Tibial nerve (tissue), 4 donors: ENCODE data around the gene EMC9. TPM values are rescaled to one million over a fixed set of nuclear protein-coding genes. Genes with fewer than 3 reads are reported as not detected.

Source experiments
- DNase-seq, 2 donors: peaks; one replicate each; pipeline ENCODE4 v3.0.0-alpha.2; 2019; ENCODE audit warnings: low spot score in 2 of 2
- H3K27ac ChIP-seq, 4 donors: fragments of 200-600 bp; sonication (generic) in 3 of 4; one replicate each; pipeline ENCODE4 v1.5.1; 2017 to 2019; ENCODE audit warnings: mild to moderate bottlenecking in 1 of 4
- H3K27me3 ChIP-seq, 2 donors: fragments of 200-600 bp; sonication (generic) in 1 of 2; one replicate each; pipeline versions ENCODE4 v1.5.1 to v1.6.0; 2017 to 2019
- H3K36me3 ChIP-seq, 3 donors: fragments of 200-600 bp; sonication (generic); one replicate each; pipeline ENCODE4 v1.5.1; 2018 to 2019
- H3K4me1 ChIP-seq, 4 donors: fragments of 200-600 bp; sonication (generic) in 3 of 4; one replicate each; pipeline ENCODE4 v1.5.1; 2017 to 2019
- H3K4me3 ChIP-seq, 4 donors: fragments of 200-600 bp; sonication (generic) in 3 of 4; one replicate each; pipeline ENCODE4 v1.5.1; 2017 to 2019; ENCODE audit warnings: mild to moderate bottlenecking in 1 of 4, moderate library complexity in 1 of 4
- H3K9me3 ChIP-seq, 4 donors: fragments of 200-600 bp; sonication (generic) in 3 of 4; one replicate each; pipeline ENCODE4 v1.5.1; 2017 to 2019
- CTCF ChIP-seq, 5 experiments: fragments of 200-600 bp in 3 of 5; fragments of 450-650 bp in 2 of 5; sonication (generic) in 3 of 5; IDR thresholded peaks; one replicate each; pipeline ENCODE4 v1.5.1; 2016 to 2019; ENCODE audit warnings: antibody characterized with exemption in 5 of 5, mild to moderate bottlenecking in 3 of 5, moderate library complexity in 2 of 5
- EP300 ChIP-seq, 2 donors: sonication (generic); formaldehyde crosslinking; IDR thresholded peaks; one replicate each; pipeline ENCODE4 v1.6.1; 2017; ENCODE audit warnings: antibody characterized with exemption in 2 of 2, mild to moderate bottlenecking in 1 of 2
- POLR2A ChIP-seq, 2 donors: fragments of 450-650 bp; IDR thresholded peaks; one replicate each; pipeline ENCODE4 v1.6.1; 2017; ENCODE audit warnings: antibody characterized with exemption in 2 of 2, mild to moderate bottlenecking in 2 of 2, moderate library complexity in 2 of 2
- WGBS, 2 donors: methylation state at CpG; one replicate each; pipeline ENCODE4 v1.1.5; 2018; 5-methylcytosine and 5-hydroxymethylcytosine counted together
- total RNA-seq, 4 donors: library from RNA; depleted of rRNA; stranded (reverse); fragments of >200 nt; gene quantifications; one replicate each; pipeline ENCODE4 v1.1.0, GENCODE V29; 2016

Gene EMC9
- total RNA-seq, 4 donors from 2014 or later: 9.2 to 22.7 (median 14.4) TPM

DNA sequence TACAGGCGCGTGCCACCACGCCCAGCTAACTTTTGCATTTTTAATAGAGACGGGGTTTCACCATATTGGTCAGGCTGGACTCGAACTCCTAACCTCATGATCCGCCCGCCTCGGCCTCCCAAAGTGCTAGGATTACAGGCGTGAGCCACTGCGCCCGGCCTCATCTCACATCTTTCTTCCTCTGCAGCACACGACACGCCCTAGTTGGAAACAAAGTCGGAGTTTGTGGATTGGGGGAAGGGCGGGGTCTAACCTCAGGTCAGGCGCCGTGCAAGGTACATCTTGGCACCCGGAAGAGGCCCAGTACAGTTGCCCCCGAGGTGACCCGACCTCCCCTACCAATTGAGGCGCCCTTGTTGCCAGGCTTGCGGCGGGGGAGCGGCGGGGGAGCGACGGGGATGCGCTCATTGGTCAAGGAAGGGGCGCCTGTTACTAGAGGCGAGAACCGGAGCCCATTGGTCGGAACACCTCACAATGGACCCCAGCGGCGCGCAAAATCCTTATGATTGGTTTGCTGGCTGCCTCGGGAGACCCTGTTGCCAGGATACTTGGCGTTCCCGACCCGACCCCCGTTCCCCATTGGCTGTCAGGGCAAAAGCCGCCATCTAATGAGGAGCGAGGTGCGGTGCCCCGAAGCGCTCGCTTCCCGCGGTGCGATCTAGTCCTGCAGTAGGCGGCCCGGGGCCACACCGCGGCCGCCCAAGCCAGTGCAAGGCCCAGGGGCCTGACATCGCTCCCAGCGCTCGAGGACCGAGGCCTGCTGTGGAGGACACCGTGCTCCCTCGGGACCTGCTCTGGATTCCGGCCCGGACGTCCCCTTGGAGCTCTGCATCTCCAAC lies 30.2 kb upstream of the EMC9 start, which contains the start of gene REC8:
REC8 (plus strand) TSS at position 659 of the 839 bp plus-strand sequence. CDS start 473 bp downstream, outside the sequence.
- H3K4me3 ChIP-seq: peak within 1 kb of the TSS; percentile 38 to 48 (median 46)
- 8 to 14% methylated on average over 54 to 63 of the region's 63 CpGs for WGBS, 2 donors
- peak; percentile 61 to 63 for DNase-seq
- peaks cover 0 to 69% (median 0%) of the 10 kb centered on the region in 3 donors for H3K36me3 ChIP-seq
- TF ChIP-seq CTCF (IDR thresholded peaks at IDR 0.05): peak in 1 of 5 experiments; percentile 12
- TF ChIP-seq EP300 (IDR thresholded peaks at IDR 0.05): peak in 1 of 2 donors; percentile 17
- TF ChIP-seq POLR2A (IDR thresholded peaks at IDR 0.05): no peak
- H3K27me3 ChIP-seq: no peaks in the 10 kb centered on the region
- H3K4me1 ChIP-seq: peaks cover 0 to 14% (median 2%) of the 10 kb centered on the region in 4 donors
- H3K9me3 ChIP-seq: no peaks in the 10 kb centered on the region
- peak within 1 kb of the TSS; percentile 49 to 77 (median 64) for H3K27ac ChIP-seq

DNA sequence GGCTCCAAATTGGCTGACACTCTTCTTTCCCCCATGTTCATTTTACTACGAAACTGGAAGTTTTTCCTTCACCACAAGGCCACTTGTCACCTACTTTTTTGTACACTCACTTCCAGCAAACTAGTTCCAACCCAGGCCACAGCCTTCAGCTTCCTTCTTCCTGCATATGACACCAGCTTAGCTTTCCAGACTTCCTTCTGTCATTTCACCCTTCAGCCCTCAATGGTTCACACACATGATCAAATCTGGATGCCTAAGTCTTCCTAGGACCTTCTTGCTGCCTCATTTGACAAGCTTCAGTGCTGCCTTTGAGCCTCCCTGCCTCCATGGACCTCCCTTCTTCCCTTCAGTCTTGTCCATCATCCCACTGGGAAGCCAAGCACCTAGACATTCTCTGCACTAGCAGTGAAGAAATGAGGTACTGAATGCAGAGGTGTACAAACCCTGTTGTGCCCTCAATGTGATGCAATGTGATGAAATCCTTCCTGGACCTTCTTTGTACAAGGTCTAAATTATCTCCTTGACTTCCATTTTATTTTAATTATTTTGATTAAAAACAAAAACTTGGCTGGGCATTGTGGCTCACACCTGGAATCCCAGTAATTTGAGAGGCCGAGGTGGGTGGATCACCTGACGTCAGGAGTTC lies 26.2 kb upstream of the EMC9 start:
- H3K27me3 ChIP-seq: no peaks in the 10 kb centered on the region
- peaks cover 5 to 73% (median 34%) of the 10 kb centered on the region in 3 donors for H3K36me3 ChIP-seq
- 83 to 86% methylated on average over 3 of the region's 3 CpGs for WGBS, 2 donors
- no peak overlapping the region for H3K4me3 ChIP-seq
- no peak for DNase-seq
- H3K9me3 ChIP-seq: no peaks in the 10 kb centered on the region
- no peak for TF ChIP-seq POLR2A (IDR thresholded peaks at IDR 0.05)
- no peak for TF ChIP-seq CTCF (IDR thresholded peaks at IDR 0.05)
- TF ChIP-seq EP300 (IDR thresholded peaks at IDR 0.05): no peak
- H3K27ac ChIP-seq: no peak overlapping the region
- peaks cover 0 to 40% (median 12%) of the 10 kb centered on the region in 4 donors for H3K4me1 ChIP-seq

DNA sequence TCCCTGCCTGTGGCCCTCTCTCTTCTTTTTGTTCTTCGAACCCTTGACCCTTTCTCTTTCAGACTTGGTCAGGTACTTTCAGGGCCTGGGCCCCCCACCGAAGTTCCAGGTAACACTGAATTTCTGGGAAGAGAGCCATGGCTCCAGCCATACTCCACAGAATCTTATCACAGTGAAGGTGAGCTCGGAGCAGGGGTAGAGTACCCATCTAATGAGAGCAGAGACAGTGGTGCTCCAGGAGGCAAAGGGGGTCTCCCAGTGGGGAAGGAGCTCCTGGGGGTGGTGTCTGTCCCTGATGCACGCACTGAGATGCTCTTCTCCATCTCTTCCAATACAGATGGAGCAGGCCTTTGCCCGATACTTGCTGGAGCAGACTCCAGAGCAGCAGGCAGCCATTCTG lies 24.4 kb upstream of the EMC9 start:
- no peak overlapping the region for H3K4me3 ChIP-seq
- no peaks in the 10 kb centered on the region for H3K9me3 ChIP-seq
- no peaks in the 10 kb centered on the region for H3K27me3 ChIP-seq
- H3K27ac ChIP-seq: no peak overlapping the region
- DNase-seq: no peak
- 97% methylated on average over 5 of the region's 5 CpGs for WGBS, 2 donors
- no peak for TF ChIP-seq POLR2A (IDR thresholded peaks at IDR 0.05)
- TF ChIP-seq EP300 (IDR thresholded peaks at IDR 0.05): no peak
- TF ChIP-seq CTCF (IDR thresholded peaks at IDR 0.05): no peak
- peaks cover 5 to 74% (median 34%) of the 10 kb centered on the region in 3 donors for H3K36me3 ChIP-seq
- peaks cover 0 to 39% (median 16%) of the 10 kb centered on the region in 4 donors for H3K4me1 ChIP-seq

DNA sequence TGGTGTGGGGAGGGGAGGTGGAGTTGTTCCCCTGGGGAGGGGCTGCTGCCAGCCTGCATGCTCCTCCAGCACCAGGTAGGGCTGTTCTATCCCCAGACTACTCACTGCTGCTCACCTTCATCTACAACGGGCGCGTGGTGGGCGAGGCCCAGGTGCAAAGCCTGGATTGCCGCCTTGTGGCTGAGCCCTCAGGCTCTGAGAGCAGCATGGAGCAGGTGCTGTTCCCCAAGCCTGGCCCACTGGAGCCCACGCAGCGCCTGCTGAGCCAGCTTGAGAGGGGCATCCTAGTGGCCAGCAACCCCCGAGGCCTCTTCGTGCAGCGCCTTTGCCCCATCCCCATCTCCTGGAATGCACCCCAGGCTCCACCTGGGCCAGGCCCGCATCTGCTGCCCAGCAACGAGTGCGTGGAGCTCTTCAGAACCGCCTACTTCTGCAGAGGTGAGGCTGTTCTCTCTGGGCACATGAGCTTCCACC lies 23.2 kb upstream of the EMC9 start:
- peak overlapping the region in 1 of 4 donors; percentile 99 for H3K27ac ChIP-seq
- no peaks in the 10 kb centered on the region for H3K27me3 ChIP-seq
- whole genome bisulfite sequencing, 2 donors: 91 to 94% methylated on average over 8 to 10 of the region's 14 CpGs
- H3K9me3 ChIP-seq: no peaks in the 10 kb centered on the region
- H3K36me3 ChIP-seq: peaks cover 5 to 81% (median 34%) of the 10 kb centered on the region in 3 donors
- peaks cover 0 to 46% (median 19%) of the 10 kb centered on the region in 4 donors for H3K4me1 ChIP-seq
- DNase-seq: no peak
- no peak overlapping the region for H3K4me3 ChIP-seq
- no peak for TF ChIP-seq EP300 (IDR thresholded peaks at IDR 0.05)

DNA sequence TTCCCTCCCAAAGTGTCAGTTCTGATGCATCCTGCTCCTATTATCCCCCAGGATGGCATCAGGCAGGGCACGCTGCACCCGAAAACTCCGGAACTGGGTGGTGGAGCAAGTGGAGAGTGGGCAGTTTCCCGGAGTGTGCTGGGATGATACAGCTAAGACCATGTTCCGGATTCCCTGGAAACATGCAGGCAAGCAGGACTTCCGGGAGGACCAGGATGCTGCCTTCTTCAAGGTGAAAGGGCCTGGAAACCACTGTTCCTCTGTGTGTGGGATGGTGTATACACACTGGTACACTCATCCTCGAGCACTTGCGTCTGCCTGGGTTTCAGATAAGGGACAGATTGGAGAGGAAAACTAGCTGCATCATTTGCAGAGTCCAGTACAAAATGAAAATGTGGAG lies 20.7 kb upstream of the EMC9 start:
- peak overlapping the region; percentile 94 to 99 (median 97) for H3K27ac ChIP-seq
- no peak for DNase-seq
- H3K4me3 ChIP-seq: peak overlapping the region; percentile 61 to 91 (median 88)
- no peaks in the 10 kb centered on the region for H3K9me3 ChIP-seq
- 29 to 47% methylated on average over 2 to 8 of the region's 8 CpGs for WGBS, 2 donors
- no peaks in the 10 kb centered on the region for H3K27me3 ChIP-seq
- TF ChIP-seq EP300 (IDR thresholded peaks at IDR 0.05) (no peak), POLR2A (IDR thresholded peaks at IDR 0.05) (no peak), CTCF (IDR thresholded peaks at IDR 0.05) (no peak)
- peaks cover 10 to 80% (median 46%) of the 10 kb centered on the region in 3 donors for H3K36me3 ChIP-seq
- H3K4me1 ChIP-seq: peaks cover 0 to 46% (median 19%) of the 10 kb centered on the region in 4 donors
